ENCODE data around the gene WTAP.
"Not testable (repeated sequence)": the region's sequence is repeated elsewhere in the genome, so short reads cannot be mapped to it uniquely, and the experiment has no call there.

Gene WTAP

GRCh38 chr6:159729598-159730331, 2.5 kb downstream of the WTAP start:
- no peak for DNase-seq

DNA sequence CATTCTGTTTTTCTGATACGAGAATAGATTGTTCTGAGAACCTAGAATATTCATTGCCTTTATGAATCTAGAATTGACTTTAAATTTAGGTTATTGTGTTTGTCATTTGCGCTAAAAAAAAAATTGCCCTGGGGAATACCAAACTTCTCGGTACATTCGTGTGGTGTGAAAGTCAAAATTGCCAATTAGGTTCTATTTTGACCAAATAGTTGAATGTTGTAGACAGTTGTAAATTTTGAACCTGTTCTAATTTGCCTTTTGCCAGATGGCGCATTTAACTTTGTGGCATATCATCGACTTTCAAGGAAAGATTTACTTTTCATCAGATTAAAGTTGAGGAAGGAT, 3.0 kb downstream of the WTAP start:
- DNase-seq = no peak

- not testable (repeated sequence) for DNase-seq
Measured at GRCh38 chr6:159732550-159732949, 5.2 kb downstream of the WTAP start.

DNA sequence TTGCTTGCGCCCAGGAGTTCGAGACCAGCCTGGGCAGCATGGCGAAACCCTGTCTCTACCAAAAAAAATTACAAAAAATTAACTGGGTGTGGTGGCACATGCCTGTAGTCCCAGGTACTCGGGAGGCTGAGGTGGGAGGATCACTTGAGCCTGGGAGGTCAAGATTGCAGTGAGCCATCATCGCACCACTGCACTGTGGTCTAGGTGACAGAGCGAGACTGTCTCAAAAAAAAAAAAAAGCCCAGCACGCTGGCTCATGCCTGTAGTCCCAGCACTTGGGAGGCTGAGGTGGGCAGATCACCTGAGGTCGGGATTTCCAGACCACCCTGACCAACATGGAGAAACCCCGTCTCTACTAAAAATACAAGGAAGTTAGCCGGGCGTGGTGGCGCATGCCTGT, 6.1 kb downstream of the WTAP start:
- not testable (repeated sequence) for DNase-seq

GRCh38 chr6:159736908-159737307, 9.6 kb downstream of the WTAP start:
- no peak for DNase-seq

DNA sequence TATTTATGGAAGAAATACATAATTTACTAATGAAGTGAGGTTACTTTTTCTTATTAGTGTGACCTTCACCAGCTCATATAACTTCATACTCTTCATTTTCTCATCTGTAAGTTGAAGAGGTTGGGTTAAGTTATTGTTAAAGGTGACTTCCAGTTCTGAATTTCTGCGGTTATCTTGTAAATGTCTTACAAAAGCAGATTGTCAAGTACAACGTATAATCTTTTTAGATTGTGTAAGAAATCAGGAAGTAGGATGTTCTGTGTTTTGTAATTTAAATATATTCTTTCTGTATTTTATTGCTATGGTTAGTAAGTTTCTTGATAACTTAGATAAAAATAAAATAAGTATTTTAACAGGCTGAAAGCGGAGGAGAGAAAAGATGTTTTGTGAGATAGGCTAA, 12.0 kb downstream of the WTAP start:
- DNase-seq = no peak

GRCh38 chr6:159742165-159742564, 14.9 kb downstream of the WTAP start:
- no peak for DNase-seq

DNA sequence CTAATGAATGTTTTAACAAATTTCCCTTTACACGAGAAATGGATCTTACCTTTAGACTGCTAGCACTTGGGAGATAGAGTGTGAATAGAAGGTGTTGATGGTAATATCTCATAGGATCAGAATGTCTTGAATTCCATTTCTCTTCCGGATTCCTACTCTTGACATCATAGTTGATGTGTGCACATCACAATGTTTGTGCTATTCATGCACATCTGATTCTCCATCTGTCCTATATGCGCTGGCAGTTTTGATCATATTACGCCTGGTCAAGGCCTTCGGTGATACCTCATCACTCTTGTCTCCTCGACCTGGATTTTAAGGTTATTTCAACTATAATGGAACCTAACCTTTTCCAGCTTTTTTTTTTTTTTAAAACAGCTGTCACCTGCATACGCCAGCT, 17.8 kb downstream of the WTAP start:
- no peak for DNase-seq

- DNase-seq = no peak
Measured at GRCh38 chr6:159746759-159747158, 19.5 kb downstream of the WTAP start.

- DNase-seq = not testable (repeated sequence)
Measured at GRCh38 chr6:159748127-159748526, 20.8 kb downstream of the WTAP start.

GRCh38 chr6:159751448-159751847, 24.1 kb downstream of the WTAP start:
- no peak for DNase-seq

DNA sequence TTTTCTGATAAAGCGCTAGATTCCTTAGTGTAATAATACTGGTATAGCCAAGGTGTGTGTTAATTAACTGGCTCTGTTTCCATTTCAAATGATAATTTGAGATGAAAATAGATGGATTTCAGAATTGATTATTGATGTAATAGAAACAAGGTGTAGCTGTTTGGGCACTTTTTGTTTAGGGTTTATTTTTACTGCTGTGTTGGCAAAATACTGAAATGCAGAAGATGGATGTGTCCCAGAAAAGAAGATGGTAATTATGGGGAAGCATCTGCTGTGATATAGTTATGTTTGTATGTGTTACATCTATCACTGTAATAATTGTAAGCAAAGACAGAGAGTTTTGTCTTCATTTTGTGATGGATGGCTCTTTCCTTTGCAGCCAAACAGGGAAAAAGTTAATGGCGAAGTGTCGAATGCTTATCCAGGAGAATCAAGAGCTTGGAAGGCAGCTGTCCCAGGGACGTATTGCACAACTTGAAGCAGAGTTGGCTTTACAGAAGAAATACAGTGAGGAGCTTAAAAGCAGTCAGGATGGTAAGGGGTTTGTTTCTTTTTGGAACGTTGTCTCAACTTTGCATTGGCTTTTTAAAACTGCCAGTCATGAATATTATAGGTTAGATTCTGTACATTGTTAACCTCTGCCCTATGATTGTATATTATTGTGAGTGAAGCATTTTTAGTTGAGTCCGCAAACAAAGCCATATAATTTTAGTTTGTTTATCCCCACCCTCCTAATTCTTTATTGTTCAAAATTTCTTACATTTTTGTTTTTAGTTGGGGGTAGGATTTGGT, 26.0 kb downstream of the WTAP start:
- no peak for DNase-seq

GRCh38 chr6:159754401-159754800, 27.1 kb downstream of the WTAP start:
- DNase-seq = no peak

GRCh38 chr6:159754959-159755914, 27.9 kb downstream of the WTAP start:
- DNase-seq = no peak

DNA sequence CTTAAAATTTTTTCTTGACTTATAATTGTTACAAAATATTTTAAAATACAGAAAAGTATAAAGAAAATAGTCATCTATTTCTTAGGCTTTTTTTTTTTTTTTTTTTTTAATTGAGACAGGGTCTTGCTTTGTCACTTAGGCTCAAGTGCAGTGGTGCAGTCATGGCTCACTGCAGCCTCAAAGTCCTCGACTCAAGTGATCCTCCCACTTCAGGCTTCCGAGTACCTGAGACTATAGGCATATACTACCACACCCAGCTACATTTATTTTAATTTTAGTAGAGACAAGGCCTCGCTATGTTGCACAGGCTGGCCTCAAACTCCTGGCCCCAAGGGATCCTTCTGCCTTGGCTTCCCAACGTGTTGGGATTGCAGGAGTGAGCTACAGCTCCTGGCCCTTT, 29.2 kb downstream of the WTAP start:
- no peak for DNase-seq

GRCh38 chr6:159758031-159759001, 31.0 kb downstream of the WTAP start:
- no peak for DNase-seq

DNA sequence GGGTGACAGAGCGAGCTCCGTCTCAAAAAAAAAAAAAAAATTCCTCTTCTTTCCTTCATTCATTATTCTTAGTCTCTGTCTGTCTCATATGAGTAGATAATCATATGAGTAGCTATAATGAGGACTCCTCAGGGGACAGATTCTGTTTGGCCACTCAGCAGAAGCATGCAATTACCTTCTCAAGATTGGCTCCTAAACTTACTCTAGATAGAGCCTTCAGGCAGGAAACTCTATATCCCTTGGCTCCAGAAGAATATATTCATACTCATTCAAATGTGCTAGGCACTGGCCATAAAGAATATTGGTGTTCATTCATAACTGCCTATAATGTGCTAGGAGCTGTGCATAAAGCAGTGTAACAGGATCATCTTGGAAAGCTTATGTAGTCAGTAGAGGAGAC, 32.3 kb downstream of the WTAP start:
- no peak for DNase-seq

GRCh38 chr6:159760602-159761057, 33.3 kb downstream of the WTAP start:
- DNase-seq = no peak

DNA sequence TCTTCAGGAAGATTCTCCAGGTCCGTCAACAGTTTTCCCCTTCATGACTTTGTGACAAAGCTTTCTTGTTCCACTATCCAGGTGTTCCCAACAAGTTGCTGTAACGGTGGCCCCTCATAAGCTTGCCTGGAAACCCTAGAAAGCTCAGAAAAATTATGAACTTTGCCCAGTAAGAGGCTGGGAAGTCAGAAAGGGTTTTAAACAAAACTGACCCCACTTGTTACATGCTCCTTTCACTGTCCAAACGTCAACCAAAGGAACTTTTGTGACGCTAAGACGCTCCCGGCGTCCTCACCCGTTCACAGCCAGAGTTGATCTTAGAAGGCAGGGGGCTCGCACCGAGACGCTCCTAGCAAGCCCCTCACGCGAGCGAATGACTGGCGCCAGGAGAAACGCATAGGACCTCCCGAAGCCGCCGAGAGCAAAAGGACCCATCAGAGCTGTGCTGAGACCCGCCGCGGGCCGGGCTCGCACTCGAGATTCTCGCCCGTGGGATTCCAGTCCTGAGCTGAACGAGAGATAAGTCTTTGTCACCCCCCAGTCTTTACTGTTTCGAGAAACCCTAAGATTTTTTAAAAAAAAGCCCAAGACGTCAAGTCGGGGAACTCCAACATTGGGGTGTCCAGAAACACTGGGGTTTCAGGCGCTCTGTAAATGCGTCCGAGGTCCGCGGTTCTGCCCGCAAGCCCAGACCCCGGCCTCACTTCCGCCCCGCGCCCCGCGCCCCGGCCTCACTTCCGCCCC, 34.0 kb downstream of the WTAP start:
- DNase-seq = no peak

DNA sequence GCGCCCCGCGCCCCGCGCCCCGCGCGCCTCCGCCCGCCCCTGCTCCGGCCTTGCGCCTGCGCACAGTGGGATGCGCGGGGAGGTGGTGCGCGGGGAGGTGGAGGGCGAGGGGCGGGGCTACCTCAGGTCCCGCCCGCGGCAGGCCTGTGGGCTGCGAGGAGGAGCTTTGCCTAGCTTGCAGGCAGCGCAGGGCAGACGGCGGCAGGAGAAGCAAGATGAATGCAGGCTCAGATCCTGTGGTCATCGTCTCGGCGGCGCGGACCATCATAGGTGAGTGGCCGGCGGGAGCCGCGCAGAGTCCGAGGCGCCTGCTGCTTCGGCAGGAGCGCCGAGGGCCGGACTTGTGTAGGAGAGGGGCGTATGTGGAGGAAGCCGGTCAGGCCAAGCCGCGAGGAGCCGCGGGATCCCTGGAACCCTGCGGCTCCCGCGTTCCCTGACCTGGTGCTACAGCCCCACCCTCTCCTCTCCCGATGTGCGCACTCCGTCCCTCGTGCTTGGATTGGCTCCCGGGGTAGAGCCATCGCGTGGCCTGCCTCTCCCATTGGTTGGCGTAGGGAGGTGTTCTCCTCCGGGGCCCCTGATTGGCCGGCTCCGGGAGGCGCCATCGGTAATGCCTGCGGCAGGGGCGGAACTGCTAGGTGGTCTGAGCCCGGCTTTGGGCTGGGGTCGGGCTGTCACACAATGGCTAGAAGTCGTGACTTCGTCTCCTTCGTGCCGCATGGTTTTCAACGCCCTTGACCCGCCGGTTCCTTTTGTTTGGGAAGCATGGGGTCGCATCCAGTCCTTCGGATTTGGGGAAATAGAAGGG, 34.8 kb downstream of the WTAP start, which contains the start of gene ACAT2:
Gene ACAT2 (plus strand): TSS at position 173 of the 808 bp plus-strand sequence. CDS start 43 bp downstream, at position 216.
- peak; percentile 94 for DNase-seq

Measured in right forelimb (tissue), 1 donor.